Measurements from ENCODE around the gene CLRN3.

- TF ChIP-seq CTCF (IDR thresholded peaks at IDR 0.05; ENCODE audit: insufficient read depth, low read depth, low read length) = no peak
- TF ChIP-seq EZH2 (IDR thresholded peaks at IDR 0.05; ENCODE audit: insufficient read depth, low read length) = no peak
These were observed 17.7 kb upstream of the CLRN3 start for GRCh38 chr10:127910464-127910770.

Data from astrocyte (in vitro differentiated cells and primary cell).